Erythroblast (primary cell): ENCODE results near the gene LSM6.

Source experiments
- DNase-seq, 2 experiments: peaks; one replicate each; lab custom pipeline; 2025; lab: John Stamatoyannopoulos, UW
- GATA1 ChIP-seq: IDR thresholded peaks from 2 replicates; pipeline ENCODE4 v1.6.1; 2011; ENCODE audit warnings: low read depth, mild to moderate bottlenecking, control low read depth, low read length, moderate library complexity
- POLR2A ChIP-seq: IDR thresholded peaks from 2 replicates; pipeline ENCODE4 v1.6.1; 2011; ENCODE audit warnings: mild to moderate bottlenecking, low read length

Gene LSM6

DNA sequence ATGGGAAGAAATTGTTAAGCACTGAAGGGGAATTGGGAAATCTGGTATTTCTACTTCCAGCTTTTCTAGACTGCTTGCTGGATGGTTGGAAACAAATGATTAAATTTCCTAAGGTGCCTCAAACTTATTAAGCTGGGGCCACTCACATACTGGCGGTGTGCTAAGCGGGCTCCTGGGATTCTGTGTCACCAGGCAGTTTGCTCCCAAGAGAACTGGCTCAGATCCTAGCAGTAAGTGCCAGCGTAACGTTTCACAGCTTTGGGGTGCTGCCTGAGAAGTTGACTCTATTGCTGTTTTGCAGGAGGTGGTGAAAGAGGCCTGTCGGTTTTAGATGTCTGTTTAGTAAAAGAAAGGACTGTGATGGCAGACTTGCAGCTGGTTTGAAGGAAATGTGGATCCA is 31.9 kb downstream of the LSM6 start:
- TF ChIP-seq POLR2A: no peak
- TF ChIP-seq GATA1: no peak
- no peak for DNase-seq

DNA sequence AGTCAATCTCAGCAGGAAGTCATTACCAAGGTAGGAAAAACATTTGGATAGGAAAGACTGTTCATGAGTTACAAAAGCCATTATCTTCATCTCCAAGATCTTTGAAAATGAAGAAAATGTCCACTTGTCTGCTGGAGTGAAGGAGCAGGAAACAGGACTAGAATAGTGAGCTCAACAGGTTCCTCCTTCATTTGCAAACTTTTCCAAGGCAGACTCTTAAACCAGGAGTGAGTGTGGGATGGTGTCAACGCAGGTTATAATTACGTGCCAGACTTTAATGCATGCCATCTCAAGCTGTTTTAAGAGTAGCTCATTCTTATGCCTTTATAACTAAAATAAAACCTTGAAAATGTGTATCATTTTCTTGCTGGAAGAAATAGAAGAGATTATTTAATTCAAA is 35.4 kb downstream of the LSM6 start:
- no peak for DNase-seq
- TF ChIP-seq GATA1 (no peak), POLR2A (no peak)

GRCh38 chr4:146211440-146211839 is 35.9 kb downstream of the LSM6 start:
- TF ChIP-seq POLR2A (no peak), GATA1 (no peak)
- DNase-seq: no peak

DNA sequence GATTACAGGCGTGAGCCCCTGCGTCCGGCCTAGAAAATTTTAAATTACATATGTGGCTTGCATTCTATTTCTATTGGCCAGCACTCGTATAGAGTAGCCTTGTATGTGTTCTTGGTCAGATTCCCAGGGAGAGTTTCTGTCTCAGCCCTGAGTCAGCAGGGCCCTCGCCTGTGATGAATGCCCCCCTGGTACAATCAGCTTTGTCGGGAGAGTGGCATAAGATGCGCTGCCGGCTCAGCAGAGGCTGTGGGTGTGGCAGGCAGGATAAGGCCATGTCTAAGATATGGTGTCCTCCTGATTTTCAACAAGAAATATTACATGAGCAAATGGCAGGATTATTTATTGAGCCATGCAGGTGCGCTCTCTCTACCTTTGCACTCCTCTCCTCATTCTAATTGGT is 37.3 kb downstream of the LSM6 start:
- no peak for TF ChIP-seq GATA1
- no peak for TF ChIP-seq POLR2A
- no peak for DNase-seq

GRCh38 chr4:146214238-146214637 is 38.7 kb downstream of the LSM6 start, which contains the start of gene REELD1:
Gene REELD1, plus strand, starts transcription at chr4:146214538. Its CDS starts 2,415 bp downstream, at chr4:146216953.
- no peak for DNase-seq
- TF ChIP-seq POLR2A (no peak), GATA1 (no peak)

- no peak for DNase-seq
- TF ChIP-seq POLR2A (no peak), GATA1 (no peak)
Observed at GRCh38 chr4:146222313-146222712, 46.8 kb downstream of the LSM6 start.

DNA sequence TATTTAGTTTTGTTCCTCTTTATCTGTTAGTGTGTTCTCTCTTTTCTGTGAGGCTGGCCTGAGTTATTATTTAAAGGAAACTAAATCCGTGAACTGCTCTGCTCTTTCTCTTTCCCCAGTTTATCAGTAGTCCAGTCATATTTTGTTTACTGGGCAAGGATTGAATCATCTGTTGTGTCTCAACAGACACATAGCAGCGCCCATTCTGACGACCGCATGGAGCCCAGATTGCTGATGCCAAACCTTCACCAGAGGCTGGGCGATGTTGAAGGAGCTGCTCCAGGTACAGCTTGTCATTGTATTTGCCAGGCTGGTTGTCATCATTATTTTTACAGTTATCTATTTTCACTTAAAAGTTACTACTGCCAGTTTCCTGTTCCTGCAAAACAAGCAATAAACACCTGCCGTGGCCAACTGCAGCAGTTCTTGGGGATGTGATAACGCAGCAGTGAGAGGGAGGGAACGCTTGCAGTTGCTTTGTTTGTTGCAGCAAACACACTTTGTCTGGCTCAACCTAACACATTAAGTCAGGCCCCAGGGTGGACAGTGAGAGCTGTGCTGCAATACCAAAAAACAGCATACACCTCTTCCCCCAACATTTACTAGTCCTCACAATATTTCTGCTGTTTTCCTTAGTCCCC is 48.9 kb downstream of the LSM6 start:
- TF ChIP-seq POLR2A: no peak
- no peak for TF ChIP-seq GATA1
- no peak for DNase-seq

GRCh38 chr4:146229406-146229805 is 53.9 kb downstream of the LSM6 start:
- TF ChIP-seq GATA1 (no peak), POLR2A (no peak)
- no peak for DNase-seq

DNA sequence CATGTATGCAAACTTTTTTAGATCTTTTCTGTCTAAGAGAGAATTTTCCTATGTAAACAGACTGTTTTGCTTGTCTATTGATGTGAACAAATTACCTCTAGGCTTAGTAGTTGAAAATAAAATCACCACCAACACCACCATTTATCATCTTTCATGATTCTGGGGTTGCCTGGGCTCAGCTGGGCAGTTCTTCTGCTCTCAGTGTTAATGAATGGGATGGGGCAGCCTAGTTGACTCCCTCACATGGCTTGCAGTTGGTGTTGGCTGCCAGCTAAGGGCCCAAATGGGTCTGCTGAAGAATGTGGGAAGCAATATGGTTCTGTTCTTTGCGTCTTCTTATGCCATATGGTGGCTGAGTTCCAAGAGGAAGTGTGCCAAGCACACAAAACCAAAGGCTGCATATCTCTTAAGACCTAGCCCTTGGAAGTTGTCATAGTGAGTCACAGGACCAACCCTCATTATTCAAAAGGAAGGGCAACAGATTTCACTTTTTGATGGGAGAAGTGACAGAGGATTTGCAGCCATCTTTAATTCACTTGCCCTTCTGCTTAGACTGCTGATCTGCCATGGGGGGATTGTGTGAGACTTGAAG is 56.7 kb downstream of the LSM6 start:
- TF ChIP-seq GATA1 (no peak), POLR2A (no peak)

GRCh38 chr4:146235654-146236177 is 60.2 kb downstream of the LSM6 start:
- TF ChIP-seq POLR2A (no peak), GATA1 (no peak)
- peak in 1 of 2 experiments; percentile 4 for DNase-seq

More for the DNA sequence above, 56.7 kb downstream of the LSM6 start:
- no peak for DNase-seq

- TF ChIP-seq GATA1: no peak
- TF ChIP-seq POLR2A: no peak
- DNase-seq: no peak
Observed at GRCh38 chr4:146236216-146236615, 60.7 kb downstream of the LSM6 start.

DNA sequence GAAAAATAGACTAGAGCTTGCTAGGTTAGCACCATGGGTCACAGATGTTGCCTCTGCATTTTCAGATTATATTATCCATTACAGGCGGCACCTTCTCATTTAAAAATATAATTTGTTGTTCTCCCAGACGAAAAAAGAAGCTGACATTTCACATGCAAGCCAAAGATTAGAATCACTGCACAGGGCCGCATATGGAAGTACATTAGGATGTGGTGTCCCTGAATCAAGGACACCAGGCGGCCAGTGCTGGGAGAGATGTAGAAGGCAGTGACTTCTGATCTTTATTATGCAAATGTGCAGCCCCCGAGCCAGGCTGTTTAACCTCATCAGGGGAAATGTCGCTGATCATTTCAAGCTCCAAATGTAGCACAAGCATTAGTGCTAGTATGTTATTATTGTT is 61.6 kb downstream of the LSM6 start:
- DNase-seq: no peak
- TF ChIP-seq GATA1: no peak
- TF ChIP-seq POLR2A: no peak

DNA sequence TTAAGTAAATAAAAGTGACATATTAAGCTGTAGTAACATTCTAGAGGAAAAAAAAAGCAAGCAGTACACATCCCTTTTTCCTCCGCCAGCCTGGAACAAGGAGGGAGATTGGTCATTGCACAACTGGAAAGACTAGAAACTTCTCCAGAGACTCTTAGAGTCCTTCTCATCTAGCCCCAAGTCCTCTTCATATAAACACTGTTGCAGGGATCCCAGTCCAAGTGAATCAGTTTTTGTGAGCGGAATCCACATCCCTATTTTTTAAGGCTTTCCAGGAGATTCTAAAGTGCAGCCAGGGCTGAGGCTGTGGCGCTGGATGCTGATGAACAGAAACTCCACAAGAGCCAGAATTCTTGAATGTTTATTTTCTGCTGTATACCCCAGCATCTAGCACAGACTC is 62.6 kb downstream of the LSM6 start:
- DNase-seq: no peak
- TF ChIP-seq POLR2A (no peak), GATA1 (no peak)
